ENCODE results near the gene ST8SIA6. TPM values are rescaled to one million over a fixed set of nuclear protein-coding genes. Genes with fewer than 3 reads are reported as not detected.

Gene ST8SIA6
- total and polyA plus RNA-seq, 9 of the 15 experiments (the other 6 are each of a cell fraction or from before 2014, with no cell fraction given) = 0.69 to 6.7 (median 5.0) TPM

DNA sequence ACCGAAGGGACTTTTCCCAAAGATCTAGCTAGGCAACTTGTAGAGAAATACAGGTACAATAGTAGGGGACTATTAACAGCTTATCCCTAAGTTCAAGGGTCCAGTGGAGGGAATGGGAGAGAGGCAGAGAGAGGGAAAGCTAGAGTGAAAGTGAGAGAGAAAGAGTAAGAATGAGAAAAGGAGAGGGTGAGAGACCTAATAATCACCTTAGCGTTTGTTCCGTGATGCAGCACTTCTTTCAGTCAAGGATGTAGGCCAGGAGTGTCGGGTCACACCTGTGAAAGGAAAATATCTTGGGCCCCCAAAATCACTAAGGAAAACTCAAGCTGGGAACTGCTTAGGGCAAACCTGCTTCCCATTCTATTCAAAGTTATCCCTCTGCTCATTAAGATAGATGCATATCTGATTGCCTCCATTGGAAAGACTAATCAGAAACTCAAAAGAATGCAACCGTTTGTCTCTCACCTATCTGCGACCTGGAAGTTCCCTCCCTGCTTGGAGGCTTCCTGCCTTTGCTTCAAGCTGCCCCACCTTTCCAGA is 75.2 kb downstream of the ST8SIA6 start:
- intact Hi-C loops (cut with micrococcal nuclease) (no loop called here), in situ Hi-C loops (cut with MboI) (no loop called here)
- BruUV-seq (replicated peaks) = no TSS peak
- H4K20me1 ChIP-seq (replicated peaks; ENCODE audit: control insufficient read depth, insufficient read depth, low read length) = no peaks in the 10 kb centered on the region
- H3K27ac ChIP-seq (ENCODE audit: extremely low read depth, low read depth, low read length) = no peak overlapping the region
- H3K4me3 ChIP-seq = no peak overlapping the region
- no peak for TF ChIP-seq HSF4 (CRISPR knock-in tag; IDR thresholded peaks at IDR 0.05; ENCODE audit: borderline replicate concordance)
- TF ChIP-seq, protein P1, sequence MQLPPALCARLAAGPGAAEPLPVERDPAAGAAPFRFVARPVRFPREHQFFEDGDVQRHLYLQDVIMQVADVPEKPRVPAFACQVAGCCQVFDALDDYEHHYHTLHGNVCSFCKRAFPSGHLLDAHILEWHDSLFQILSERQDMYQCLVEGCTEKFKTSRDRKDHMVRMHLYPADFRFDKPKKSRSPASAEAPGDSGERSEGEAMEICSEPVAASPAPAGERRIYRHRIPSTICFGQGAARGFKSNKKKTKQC (CRISPR knock-in tag; IDR thresholded peaks at IDR 0.05) = no peak
- H3K36me3 ChIP-seq (ENCODE audit: control insufficient read depth, insufficient read depth, low read length) = no peaks in the 10 kb centered on the region
- 58% methylated on average over 6 of the region's 6 CpGs for WGBS (ENCODE audit: insufficient coverage, low coverage, missing lambda C conversion rate)
- FAIRE-seq (no peak), DNase-seq (ENCODE audit: extremely low read depth in 1 of 4, low spot score in 3 of 4) (no peak), ATAC-seq (no peak)
- POLR2A ChIA-PET = interaction anchor here (0.6 to 0.9 kb wide), 2 partner anchors 16 to 42 kb away, joined by 3 to 4 read pairs; no protein-coding TSS in a partner anchor
- H3K9ac ChIP-seq (ENCODE audit: insufficient read depth in 1 of 2, low read depth in 2 of 2, low read length in 2 of 2) = no peak overlapping the region
- H3K9me1 ChIP-seq (ENCODE audit: control insufficient read depth, insufficient read depth, low read length) = no peaks in the 10 kb centered on the region
- H3K4me2 ChIP-seq (ENCODE audit: insufficient read depth, low read length) = no peak overlapping the region
- H2AFZ ChIP-seq (ENCODE audit: low read depth, low read length) = no peak overlapping the region
- no peaks in the 10 kb centered on the region for H3K9me3 ChIP-seq (replicated peaks; ENCODE audit: control insufficient read depth, insufficient read depth, low read depth, low read length)
- no peaks in the 10 kb centered on the region for H3K27me3 ChIP-seq (ENCODE audit: control insufficient read depth in 2 of 2, insufficient read depth in 2 of 2, low read length in 2 of 2)
- CTCF ChIA-PET (ENCODE audit: low intra/inter-chr PET ratio) = no interaction called here
- no peaks in the 10 kb centered on the region for H3K79me2 ChIP-seq (ENCODE audit: control insufficient read depth, insufficient read depth, low read length)
- H3K4me1 ChIP-seq (replicated peaks in 1 of 2; ENCODE audit: control insufficient read depth in 2 of 2, insufficient read depth in 2 of 2, low read length in 2 of 2) = no peaks in the 10 kb centered on the region

DNA sequence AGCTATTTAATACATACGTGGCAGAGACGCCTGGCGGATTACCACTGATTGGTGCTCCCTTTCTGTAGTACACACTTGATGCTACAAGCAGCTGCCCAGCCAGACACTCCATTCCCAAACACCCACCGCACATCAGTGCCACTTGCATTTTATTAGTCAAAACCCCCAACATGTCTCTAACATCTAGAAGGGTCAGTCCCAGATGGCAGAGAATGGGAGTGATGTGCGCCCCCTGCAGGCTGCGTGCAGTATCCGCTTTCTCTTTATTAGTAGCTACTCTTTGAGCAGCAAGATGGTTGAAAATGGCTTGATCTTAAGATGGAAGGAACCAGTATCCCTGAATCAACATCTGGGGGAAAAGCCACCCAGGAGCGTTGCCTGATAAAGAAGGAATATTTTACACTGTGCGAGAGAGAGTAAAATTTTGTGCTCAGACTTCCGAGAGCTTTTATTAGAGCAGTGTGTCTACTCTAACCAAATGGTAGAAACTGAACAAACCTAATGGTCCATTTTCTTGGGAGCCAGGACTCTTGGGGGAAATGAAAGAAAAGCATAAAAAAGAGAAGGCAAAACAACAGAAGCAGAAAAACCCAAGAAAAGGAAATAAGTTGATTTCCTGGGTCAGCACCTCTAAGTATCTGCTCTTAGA is 78.3 kb downstream of the ST8SIA6 start:
- H3K27me3 ChIP-seq (ENCODE audit: control insufficient read depth in 2 of 2, insufficient read depth in 2 of 2, low read length in 2 of 2) = no peaks in the 10 kb centered on the region
- intact Hi-C loops (cut with micrococcal nuclease) = no loop called here
- no peaks in the 10 kb centered on the region for H3K36me3 ChIP-seq (ENCODE audit: control insufficient read depth, insufficient read depth, low read length)
- no peaks in the 10 kb centered on the region for H3K4me1 ChIP-seq (replicated peaks in 1 of 2; ENCODE audit: control insufficient read depth in 2 of 2, insufficient read depth in 2 of 2, low read length in 2 of 2)
- in situ Hi-C loops (cut with MboI) = no loop called here
- FAIRE-seq (peak; percentile 11), ATAC-seq (peak; percentile 81), DNase-seq (ENCODE audit: extremely low read depth in 1 of 4, low spot score in 3 of 4) (peak; percentile 31 to 63 (median 42))
- H4K20me1 ChIP-seq (replicated peaks; ENCODE audit: control insufficient read depth, insufficient read depth, low read length) = no peaks in the 10 kb centered on the region
- H3K4me2 ChIP-seq (ENCODE audit: insufficient read depth, low read length) = no peak overlapping the region
- H3K9me3 ChIP-seq (replicated peaks; ENCODE audit: control insufficient read depth, insufficient read depth, low read depth, low read length) = no peaks in the 10 kb centered on the region
- no peak overlapping the region for H3K27ac ChIP-seq (ENCODE audit: extremely low read depth, low read depth, low read length)
- H3K9ac ChIP-seq (ENCODE audit: insufficient read depth in 1 of 2, low read depth in 2 of 2, low read length in 2 of 2) = no peak overlapping the region
- POLR2A ChIA-PET = interaction anchor here (1.0 to 1.6 kb wide), 3 partner anchors 12 to 130 kb away, joined by 3 read pairs; no protein-coding TSS in a partner anchor
- 63% methylated on average over 10 of the region's 10 CpGs for WGBS (ENCODE audit: insufficient coverage, low coverage, missing lambda C conversion rate)
- BruUV-seq (replicated peaks) = no TSS peak
- H2AFZ ChIP-seq (ENCODE audit: low read depth, low read length) = 0 out of 2 replicates have a peak overlapping the region, but pooled peaks have one; percentile 14
- no peaks in the 10 kb centered on the region for H3K79me2 ChIP-seq (ENCODE audit: control insufficient read depth, insufficient read depth, low read length)
- no peak overlapping the region for H3K4me3 ChIP-seq
- no peaks in the 10 kb centered on the region for H3K9me1 ChIP-seq (ENCODE audit: control insufficient read depth, insufficient read depth, low read length)
- CTCF ChIA-PET (ENCODE audit: low intra/inter-chr PET ratio) = no interaction called here
- 0 out of 2 replicates have a peak, but pooled peaks have one; percentile 5 for TF ChIP-seq SMC3 (conservative IDR thresholded peaks at IDR 0.05; ENCODE audit: insufficient read depth, low read depth, low read length)
- TF ChIP-seq, protein P2, sequence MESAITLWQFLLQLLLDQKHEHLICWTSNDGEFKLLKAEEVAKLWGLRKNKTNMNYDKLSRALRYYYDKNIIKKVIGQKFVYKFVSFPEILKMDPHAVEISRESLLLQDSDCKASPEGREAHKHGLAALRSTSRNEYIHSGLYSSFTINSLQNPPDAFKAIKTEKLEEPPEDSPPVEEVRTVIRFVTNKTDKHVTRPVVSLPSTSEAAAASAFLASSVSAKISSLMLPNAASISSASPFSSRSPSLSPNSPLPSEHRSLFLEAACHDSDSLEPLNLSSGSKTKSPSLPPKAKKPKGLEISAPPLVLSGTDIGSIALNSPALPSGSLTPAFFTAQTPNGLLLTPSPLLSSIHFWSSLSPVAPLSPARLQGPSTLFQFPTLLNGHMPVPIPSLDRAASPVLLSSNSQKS (CRISPR knock-in tag; IDR thresholded peaks at IDR 0.05) = no peak

All from K562 (cell line).